ENCODE results near the gene CCDC117.
"Not testable (repeated sequence)": the region's sequence is repeated elsewhere in the genome, so short reads cannot be mapped to it uniquely, and the experiment has no call there.

DNA sequence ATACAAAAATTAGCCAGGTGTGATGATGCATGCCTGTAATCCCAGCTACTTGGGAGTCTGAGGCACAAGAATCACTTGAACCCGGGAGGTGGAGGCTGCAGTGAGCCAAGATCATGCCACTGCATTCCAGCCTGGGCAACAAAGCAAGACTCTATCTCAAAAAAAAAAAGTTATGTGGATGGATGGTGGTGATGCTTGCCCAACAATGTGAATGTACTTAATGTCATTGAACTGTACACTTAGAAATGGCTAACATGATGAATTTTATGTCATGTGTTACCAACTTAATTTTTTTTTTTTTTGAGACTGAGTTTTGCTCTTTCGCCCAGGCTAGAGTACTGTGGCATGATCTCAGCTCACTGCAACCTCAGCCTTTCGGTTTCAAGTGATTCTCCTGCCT is 18.0 kb upstream of the CCDC117 start:
- not testable (repeated sequence) for TF ChIP-seq FOXJ3 (CRISPR knock-in tag; IDR thresholded peaks at IDR 0.05); CTCF (IDR thresholded peaks at IDR 0.05); MAX (IDR thresholded peaks at IDR 0.05; ENCODE audit: low read depth); POLR2AphosphoS5 (IDR thresholded peaks at IDR 0.05; ENCODE audit: low read depth, low read length); ELF1 (IDR thresholded peaks at IDR 0.05); TAF1 (IDR thresholded peaks at IDR 0.05; ENCODE audit: borderline replicate concordance, low read depth, low read length)
- TF ChIP-seq, protein P1, sequence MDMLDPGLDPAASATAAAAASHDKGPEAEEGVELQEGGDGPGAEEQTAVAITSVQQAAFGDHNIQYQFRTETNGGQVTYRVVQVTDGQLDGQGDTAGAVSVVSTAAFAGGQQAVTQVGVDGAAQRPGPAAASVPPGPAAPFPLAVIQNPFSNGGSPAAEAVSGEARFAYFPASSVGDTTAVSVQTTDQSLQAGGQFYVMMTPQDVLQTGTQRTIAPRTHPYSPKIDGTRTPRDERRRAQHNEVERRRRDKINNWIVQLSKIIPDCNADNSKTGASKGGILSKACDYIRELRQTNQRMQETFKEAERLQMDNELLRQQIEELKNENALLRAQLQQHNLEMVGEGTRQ (IDR thresholded peaks at IDR 0.05; ENCODE audit: borderline replicate concordance, low read depth, low read length): not testable (repeated sequence)
